Measurements from ENCODE around the gene NUP50.

Gene NUP50

GRCh38 chr22:45149671-45150070 is 14.1 kb upstream of the NUP50 start:
- Histone ChIP-seq H3K4me3 (replicated peaks; ENCODE audit: insufficient read depth, low read length) (no peak overlapping the region), H3K27ac (replicated peaks) (no peak overlapping the region), H3K27me3 (ENCODE audit: insufficient read depth, poor library complexity, severe bottlenecking) (no peaks in the 10 kb centered on the region)
- no peak for DNase-seq (ENCODE audit: low read depth in 1 of 2, low spot score in 1 of 2)
- no peak for TF ChIP-seq GABPA (IDR thresholded peaks at IDR 0.05; ENCODE audit: low read depth)
- TF ChIP-seq, protein P1, sequence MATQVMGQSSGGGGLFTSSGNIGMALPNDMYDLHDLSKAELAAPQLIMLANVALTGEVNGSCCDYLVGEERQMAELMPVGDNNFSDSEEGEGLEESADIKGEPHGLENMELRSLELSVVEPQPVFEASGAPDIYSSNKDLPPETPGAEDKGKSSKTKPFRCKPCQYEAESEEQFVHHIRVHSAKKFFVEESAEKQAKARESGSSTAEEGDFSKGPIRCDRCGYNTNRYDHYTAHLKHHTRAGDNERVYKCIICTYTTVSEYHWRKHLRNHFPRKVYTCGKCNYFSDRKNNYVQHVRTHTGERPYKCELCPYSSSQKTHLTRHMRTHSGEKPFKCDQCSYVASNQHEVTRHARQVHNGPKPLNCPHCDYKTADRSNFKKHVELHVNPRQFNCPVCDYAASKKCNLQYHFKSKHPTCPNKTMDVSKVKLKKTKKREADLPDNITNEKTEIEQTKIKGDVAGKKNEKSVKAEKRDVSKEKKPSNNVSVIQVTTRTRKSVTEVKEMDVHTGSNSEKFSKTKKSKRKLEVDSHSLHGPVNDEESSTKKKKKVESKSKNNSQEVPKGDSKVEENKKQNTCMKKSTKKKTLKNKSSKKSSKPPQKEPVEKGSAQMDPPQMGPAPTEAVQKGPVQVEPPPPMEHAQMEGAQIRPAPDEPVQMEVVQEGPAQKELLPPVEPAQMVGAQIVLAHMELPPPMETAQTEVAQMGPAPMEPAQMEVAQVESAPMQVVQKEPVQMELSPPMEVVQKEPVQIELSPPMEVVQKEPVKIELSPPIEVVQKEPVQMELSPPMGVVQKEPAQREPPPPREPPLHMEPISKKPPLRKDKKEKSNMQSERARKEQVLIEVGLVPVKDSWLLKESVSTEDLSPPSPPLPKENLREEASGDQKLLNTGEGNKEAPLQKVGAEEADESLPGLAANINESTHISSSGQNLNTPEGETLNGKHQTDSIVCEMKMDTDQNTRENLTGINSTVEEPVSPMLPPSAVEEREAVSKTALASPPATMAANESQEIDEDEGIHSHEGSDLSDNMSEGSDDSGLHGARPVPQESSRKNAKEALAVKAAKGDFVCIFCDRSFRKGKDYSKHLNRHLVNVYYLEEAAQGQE (IDR thresholded peaks at IDR 0.05; ENCODE audit: insufficient replicate concordance, low read depth) = no peak
- TF ChIP-seq SPI1 (IDR thresholded peaks at IDR 0.05; ENCODE audit: borderline replicate concordance, low read depth) = no peak
- TF ChIP-seq, protein P2, sequence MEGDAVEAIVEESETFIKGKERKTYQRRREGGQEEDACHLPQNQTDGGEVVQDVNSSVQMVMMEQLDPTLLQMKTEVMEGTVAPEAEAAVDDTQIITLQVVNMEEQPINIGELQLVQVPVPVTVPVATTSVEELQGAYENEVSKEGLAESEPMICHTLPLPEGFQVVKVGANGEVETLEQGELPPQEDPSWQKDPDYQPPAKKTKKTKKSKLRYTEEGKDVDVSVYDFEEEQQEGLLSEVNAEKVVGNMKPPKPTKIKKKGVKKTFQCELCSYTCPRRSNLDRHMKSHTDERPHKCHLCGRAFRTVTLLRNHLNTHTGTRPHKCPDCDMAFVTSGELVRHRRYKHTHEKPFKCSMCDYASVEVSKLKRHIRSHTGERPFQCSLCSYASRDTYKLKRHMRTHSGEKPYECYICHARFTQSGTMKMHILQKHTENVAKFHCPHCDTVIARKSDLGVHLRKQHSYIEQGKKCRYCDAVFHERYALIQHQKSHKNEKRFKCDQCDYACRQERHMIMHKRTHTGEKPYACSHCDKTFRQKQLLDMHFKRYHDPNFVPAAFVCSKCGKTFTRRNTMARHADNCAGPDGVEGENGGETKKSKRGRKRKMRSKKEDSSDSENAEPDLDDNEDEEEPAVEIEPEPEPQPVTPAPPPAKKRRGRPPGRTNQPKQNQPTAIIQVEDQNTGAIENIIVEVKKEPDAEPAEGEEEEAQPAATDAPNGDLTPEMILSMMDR (IDR thresholded peaks at IDR 0.05; ENCODE audit: insufficient read depth, low read length) = no peak
- no peak for TF ChIP-seq POLR2AphosphoS5 (IDR thresholded peaks at IDR 0.05; ENCODE audit: low read depth)

GRCh38 chr22:45150139-45150538 is 13.6 kb upstream of the NUP50 start:
- DNase-seq (ENCODE audit: low read depth in 1 of 2, low spot score in 1 of 2) = no peak

DNA sequence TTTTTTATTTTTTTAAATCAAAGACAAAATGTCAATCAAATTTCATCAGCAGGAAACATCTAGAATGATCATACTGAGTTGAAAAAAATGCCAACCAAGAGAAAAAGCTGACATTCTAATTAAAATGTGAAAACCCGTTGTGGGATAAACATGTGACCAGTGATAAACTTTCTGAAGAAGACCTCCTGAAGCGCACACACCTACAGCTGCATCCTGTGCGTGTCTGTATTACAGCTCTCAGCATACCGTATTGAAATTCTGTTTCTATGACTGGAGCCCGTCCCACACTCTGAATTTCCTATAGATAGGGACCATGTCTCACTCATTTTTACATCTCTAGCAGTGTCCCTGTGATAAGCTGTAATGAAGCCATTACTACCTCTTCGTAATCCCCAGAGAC is 12.2 kb upstream of the NUP50 start:
- no peak overlapping the region for H3K27ac ChIP-seq (replicated peaks)
- H3K27me3 ChIP-seq (ENCODE audit: insufficient read depth, poor library complexity, severe bottlenecking) = no peaks in the 10 kb centered on the region
- no peak overlapping the region for H3K4me3 ChIP-seq (replicated peaks; ENCODE audit: insufficient read depth, low read length)
- DNase-seq (ENCODE audit: low read depth in 1 of 2, low spot score in 1 of 2) = no peak
- TF ChIP-seq, protein P1 (IDR thresholded peaks at IDR 0.05; ENCODE audit: insufficient replicate concordance, low read depth) = no peak
- TF ChIP-seq, protein P2 (IDR thresholded peaks at IDR 0.05; ENCODE audit: insufficient read depth, low read length) = no peak

More at GRCh38 chr22:45150139-45150538, 13.6 kb upstream of the NUP50 start:
- TF ChIP-seq, protein P2 (IDR thresholded peaks at IDR 0.05; ENCODE audit: insufficient read depth, low read length) = no peak
- no peak for TF ChIP-seq GABPA (IDR thresholded peaks at IDR 0.05; ENCODE audit: low read depth)
- no peak for TF ChIP-seq SPI1 (IDR thresholded peaks at IDR 0.05; ENCODE audit: borderline replicate concordance, low read depth)
- TF ChIP-seq POLR2AphosphoS5 (IDR thresholded peaks at IDR 0.05; ENCODE audit: low read depth) = no peak
- TF ChIP-seq, protein P1 (IDR thresholded peaks at IDR 0.05; ENCODE audit: insufficient replicate concordance, low read depth) = no peak
- H3K27me3 ChIP-seq (ENCODE audit: insufficient read depth, poor library complexity, severe bottlenecking) = no peaks in the 10 kb centered on the region
- H3K27ac ChIP-seq (replicated peaks) = no peak overlapping the region
- no peak overlapping the region for H3K4me3 ChIP-seq (replicated peaks; ENCODE audit: insufficient read depth, low read length)

Data from HL-60 (cell line).